ENCODE data around the gene FRMD3. TPM values are rescaled to one million over a fixed set of nuclear protein-coding genes. Genes with fewer than 3 reads are reported as not detected.

The FRMD3 gene
- total RNA-seq, 1 experiment from 2014 or later: 1.4 TPM

GRCh38 chr9:83535736-83536135, 2.5 kb downstream of the FRMD3 start:
- no peaks in the 10 kb centered on the region for H3K9me3 Mint-ChIP-seq
- TF ChIP-seq PRDM15 (CRISPR knock-in tag; IDR thresholded peaks at IDR 0.05) (peak; percentile 83), ZNF121 (CRISPR knock-in tag; IDR thresholded peaks at IDR 0.05) (no peak)
- ChIA-PET POLR2A (no interaction called here), CTCF (interaction anchor here (0.9 to 7.1 kb wide), 4 partner anchors 9 to 316 kb away, joined by 3 to 68 read pairs (median 10); no protein-coding TSS in a partner anchor)
- no peak overlapping the region for H3K27ac Mint-ChIP-seq
- no peak overlapping the region for H3K4me3 Mint-ChIP-seq
- H3K4me1 Mint-ChIP-seq: peaks cover 20% of the 10 kb centered on the region
- ATAC-seq: no peak
- no peak for DNase-seq (ENCODE audit: low spot score)
- no peaks in the 10 kb centered on the region for H3K36me3 Mint-ChIP-seq
- peaks cover 55% of the 10 kb centered on the region for H3K27me3 Mint-ChIP-seq (ENCODE audit: low read depth)

GRCh38 chr9:83533296-83533695, 4.9 kb downstream of the FRMD3 start:
- no peak overlapping the region for H3K27ac Mint-ChIP-seq
- peaks cover 16% of the 10 kb centered on the region for H3K4me1 Mint-ChIP-seq
- H3K27me3 Mint-ChIP-seq (ENCODE audit: low read depth): peaks cover 30% of the 10 kb centered on the region
- ChIA-PET CTCF (no interaction called here), POLR2A (no interaction called here)
- TF ChIP-seq JUN (CRISPR knock-in tag; IDR thresholded peaks at IDR 0.05) (no peak), ZNF138 (CRISPR knock-in tag; conservative IDR thresholded peaks at IDR 0.05) (no peak), ZMAT4 (CRISPR knock-in tag; IDR thresholded peaks at IDR 0.05) (no peak), NR2C2 (CRISPR knock-in tag; IDR thresholded peaks at IDR 0.05) (no peak), ZNF317 (CRISPR knock-in tag; IDR thresholded peaks at IDR 0.05; ENCODE audit: borderline replicate concordance, low read depth) (no peak), ZNF425 (CRISPR knock-in tag; conservative IDR thresholded peaks at IDR 0.05) (no peak), CDX4 (CRISPR knock-in tag; IDR thresholded peaks at IDR 0.05; ENCODE audit: borderline replicate concordance) (no peak), E2F5 (CRISPR knock-in tag; IDR thresholded peaks at IDR 0.05) (no peak), ZSCAN18 (CRISPR knock-in tag; IDR thresholded peaks at IDR 0.05) (no peak)
- no peak overlapping the region for H3K4me3 Mint-ChIP-seq
- peaks cover 6% of the 10 kb centered on the region for H3K36me3 Mint-ChIP-seq
- peaks cover 14% of the 10 kb centered on the region for H3K9me3 Mint-ChIP-seq
- DNase-seq (ENCODE audit: low spot score) (no peak), ATAC-seq (no peak)

GRCh38 chr9:83526901-83527300, 11.3 kb downstream of the FRMD3 start:
- ChIA-PET CTCF (interaction anchor here (0.8 to 2.1 kb wide), 6 partner anchors 11 to 307 kb away, joined by 3 to 12 read pairs (median 6); partner anchors contain the start of gene FRMD3), POLR2A (interaction anchor here (0.7 to 2.2 kb wide), 3 partner anchors 11 to 348 kb away, joined by 3 to 6 read pairs (median 3); partner anchors contain the start of gene FRMD3)
- H3K36me3 Mint-ChIP-seq: peaks cover 8% of the 10 kb centered on the region
- H3K9me3 Mint-ChIP-seq: peaks cover 14% of the 10 kb centered on the region
- ATAC-seq (peak; percentile 82), DNase-seq (ENCODE audit: low spot score) (no peak)
- H3K4me3 Mint-ChIP-seq: peak overlapping the region; percentile 15; the same call in 1 of the 2 replicates
- H3K27ac Mint-ChIP-seq: no peak overlapping the region
- H3K4me1 Mint-ChIP-seq: peaks cover 25% of the 10 kb centered on the region
- TF ChIP-seq ZBTB21 (CRISPR knock-in tag; IDR thresholded peaks at IDR 0.05; ENCODE audit: borderline replicate concordance) (no peak), AR (CRISPR knock-in tag; IDR thresholded peaks at IDR 0.05) (no peak), RORB (CRISPR knock-in tag; IDR thresholded peaks at IDR 0.05) (no peak)
- no peaks in the 10 kb centered on the region for H3K27me3 Mint-ChIP-seq (ENCODE audit: low read depth)

Data from WTC11 (cell line).